HepG2 (cell line): ENCODE results near the gene RGS7. TPM values are rescaled to one million over a fixed set of nuclear protein-coding genes. Genes with fewer than 3 reads are reported as not detected.

Source experiments
- ATAC-seq: fragments of 200-7000 bp; cut with Tn5 transposase; 3 replicates; pipeline ENCODE4 v1.9.1; 2020; ENCODE audit warnings: mild to moderate bottlenecking, moderate library complexity
- BruUV-seq: library from RNA; stranded (reverse); fragments of 400-500 nt; replicated peaks from 2 replicates; lab custom pipeline; 2021; lab: Mats Ljungman, UMichigan
- CTCF ChIA-PET: fragments of 300-600 bp; formaldehyde crosslinking; extraction: SDS; loops from one replicate; lab custom pipeline; 2021; ENCODE audit warnings: low total read pairs, inconsistent platforms, low intra/inter-chr PET ratio; lab: Yijun Ruan, JAX
- POLR2A ChIA-PET: fragments of 350-600 bp; sonication (Branson Sonifier 250); formaldehyde crosslinking; loops from one replicate; lab custom pipeline; 2020; ENCODE audit warnings: antibody characterized with exemption, inconsistent platforms; lab: Yijun Ruan, JAX
- DNase-seq: peaks from one replicate; pipeline ENCODE4 v3.0.0-alpha.2; 2015; ENCODE audit warnings: low spot score
- FAIRE-seq: peaks from 3 replicates; lab custom pipeline; 2011; peaks lifted over from hg19 to GRCh38; lab: Jason Lieb, UNC
- H2AFZ ChIP-seq: one replicate; pipeline ENCODE4 v1.6.1; 2011; ENCODE audit warnings: low read length, inconsistent platforms
- H3K27ac ChIP-seq: fragments of 300-600 bp; 3 replicates; pipeline ENCODE4 v1.8.0; 2011; ENCODE audit warnings: mixed run types, mild to moderate bottlenecking, mixed read lengths, low read length, inconsistent platforms; ENCODE audit not compliant: insufficient read depth; ENCODE audit errors: extremely low read length
- H3K27me3 ChIP-seq, 2 experiments: fragments of 200-600 bp in 1 of 2; 2 replicates in 1 of 2; 3 replicates in 1 of 2; pipeline versions ENCODE4 v1.6.0 to v1.8.0; 2011; ENCODE audit warnings: low read length in 2 of 2, mild to moderate bottlenecking in 2 of 2, moderate library complexity in 2 of 2, inconsistent platforms in 1 of 2; ENCODE audit not compliant: insufficient read depth in 2 of 2, control insufficient read depth in 1 of 2
- H3K36me3 ChIP-seq, 2 experiments: fragments of 200-600 bp in 1 of 2; replicated peaks in 1 of 2; 2 replicates in 1 of 2; 3 replicates in 1 of 2; pipeline versions ENCODE4 v1.5.1 to v1.8.0; 2011; ENCODE audit warnings: low read length in 2 of 2, inconsistent platforms in 1 of 2; ENCODE audit not compliant: insufficient read depth in 2 of 2, control insufficient read depth in 1 of 2
- H3K4me1 ChIP-seq: 2 replicates; pipeline ENCODE4 v1.5.1; 2012; ENCODE audit warnings: low read length, inconsistent platforms; ENCODE audit not compliant: insufficient read depth
- H3K4me2 ChIP-seq: 2 replicates; pipeline ENCODE4 v1.6.0; 2011; ENCODE audit warnings: low read depth, low read length, inconsistent platforms
- H3K4me3 ChIP-seq, 3 experiments: fragments of 200-600 bp in 1 of 3; sonication (generic), shearing (Covaris generic) in 1 of 3; replicated peaks in 1 of 3; 2 replicates each; pipeline ENCODE4 v1.5.1; 2011 to 2016; ENCODE audit warnings: low read length in 3 of 3, inconsistent platforms in 2 of 3, low read depth in 2 of 3, mild to moderate bottlenecking in 2 of 3, control low read depth in 1 of 3, mixed read lengths in 1 of 3; ENCODE audit not compliant: insufficient read depth in 1 of 3
- H3K79me2 ChIP-seq: one replicate; pipeline ENCODE4 v1.6.1; 2011; ENCODE audit warnings: low read length, inconsistent platforms; ENCODE audit not compliant: insufficient read depth
- H3K9ac ChIP-seq: 2 replicates; pipeline ENCODE4 v1.6.0; 2011; ENCODE audit warnings: mild to moderate bottlenecking, low read depth, low read length, inconsistent platforms; ENCODE audit not compliant: insufficient read depth
- H3K9me3 ChIP-seq: 2 replicates; pipeline ENCODE4 v1.5.1; 2012; ENCODE audit warnings: mild to moderate bottlenecking, low read length
- H4K20me1 ChIP-seq: 2 replicates; pipeline ENCODE4 v1.6.0; 2011; ENCODE audit warnings: inconsistent platforms, mild to moderate bottlenecking, low read length, moderate library complexity; ENCODE audit not compliant: insufficient read depth
- CCAR2 ChIP-seq: fragments of 200-400 bp; formaldehyde crosslinking; optimal IDR thresholded peaks from 2 replicates; pipeline ENCODE3; 2018; ENCODE audit warnings: low read depth, mild to moderate bottlenecking, low read length, moderate library complexity
- CREB1 ChIP-seq, 2 experiments: fragments of 450-650 bp in 1 of 2; IDR thresholded peaks; 2 replicates each; pipeline ENCODE4 v1.6.1; 2016 to 2017; ENCODE audit warnings: control low read depth in 1 of 2, mild to moderate bottlenecking in 1 of 2, missing compliant biosample characterization in 1 of 2, missing genetic modification characterization in 1 of 2
- NBN ChIP-seq: fragments of 450-650 bp; conservative IDR thresholded peaks from 2 replicates; pipeline ENCODE4 v1.6.1; 2017
- NFE2L2 ChIP-seq: fragments of 150-350 bp; IDR thresholded peaks from 2 replicates; pipeline ENCODE4 v1.6.1; 2014; ENCODE audit warnings: low read length
- ZNF333 ChIP-seq: sonication (generic); formaldehyde crosslinking; IDR thresholded peaks from 2 replicates; pipeline ENCODE4 v1.4.0; 2020; ENCODE audit warnings: mild to moderate bottlenecking, missing genetic modification reagents, borderline replicate concordance
- WGBS: methylation state at CpG from one replicate; pipeline ENCODE4 v1.1.6; 2017; ENCODE audit warnings: low lambda C conversion rate; 5-methylcytosine and 5-hydroxymethylcytosine counted together
- in situ Hi-C: cut with HindIII; loops from 2 replicates; pipeline ENCODE4 v1.10.0; 2017; ENCODE audit warnings: low pct_unique_long_range_greater_than_20kb; ENCODE audit not compliant: extremely low pct_ligation_motif_present
- intact Hi-C: fragments of 100-400 bp; cut with micrococcal nuclease; formaldehyde crosslinking; loops from one replicate; pipeline ENCODE4 v1.10.0; 2022; ENCODE audit not compliant: unreplicated experiment
- polyA plus RNA-seq, 8 experiments: library from polyadenylated mRNA; depleted of rRNA in 3 of 8; stranded (reverse) in 7 of 8; unstranded in 1 of 8; fragments of >200 nt; fragmentation: Illumina TruSeq in 4 of 8; extraction: Trizol in 4 of 8; gene quantifications; 2 replicates each; pipeline versions ENCODE4 v1.2.1 to v1.2.3, GENCODE V29; 2011 to 2016; ENCODE audit warnings: low read depth in 4 of 8, missing spikeins in 1 of 8, mixed read lengths in 1 of 8; ENCODE audit not compliant: insufficient read depth in 1 of 8
- total RNA-seq, 5 experiments: library from RNA; depleted of rRNA; stranded (reverse); fragments of >200 nt; fragmentation: Illumina TruSeq; extraction: Trizol; gene quantifications; 2 replicates each; pipeline ENCODE4 v1.2.3, GENCODE V29; 2016; ENCODE audit warnings: low read depth in 1 of 5

The RGS7 gene
- total and polyA plus RNA-seq, 2 of the 13 experiments (the other 11 are each of a cell fraction or from before 2014, with no cell fraction given), result not detected

- H3K36me3 ChIP-seq, result no peaks in the 10 kb centered on the region
- H2AFZ ChIP-seq, result no peak overlapping the region
- intact Hi-C loops, result no loop called here
- TF ChIP-seq ZNF333 (CRISPR knock-in tag) (no peak), NFE2L2 (no peak), CCAR2 (no peak)
- no peak overlapping the region for H3K9ac ChIP-seq
- WGBS, result 22% methylated on average over 4 of the region's 4 CpGs
- in situ Hi-C loops, result no loop called here
- POLR2A ChIA-PET, result no interaction called here
- no peak overlapping the region for H3K27ac ChIP-seq
- no peaks in the 10 kb centered on the region for H3K4me1 ChIP-seq
- no peaks in the 10 kb centered on the region for H3K9me3 ChIP-seq
- no peaks in the 10 kb centered on the region for H3K79me2 ChIP-seq
- ATAC-seq, result no peak
- no peaks in the 10 kb centered on the region for H3K27me3 ChIP-seq
- H3K4me3 ChIP-seq, result no peak overlapping the region
- BruUV-seq, result no TSS peak
- no peaks in the 10 kb centered on the region for H4K20me1 ChIP-seq
- CTCF ChIA-PET, result no interaction called here
- DNase-seq, result no peak
- no peak overlapping the region for H3K4me2 ChIP-seq
- FAIRE-seq, result no peak
These were observed 394.9 kb downstream of the RGS7 start for GRCh38 chr1:240962086-240962485.

- no peaks in the 10 kb centered on the region for H3K27me3 ChIP-seq
These were observed 400.6 kb downstream of the RGS7 start for GRCh38 chr1:240956424-240956823.

More at GRCh38 chr1:240956424-240956823, 400.6 kb downstream of the RGS7 start:
- no peaks in the 10 kb centered on the region for H3K9me3 ChIP-seq
- in situ Hi-C loops (no loop called here), intact Hi-C loops (loop anchor here (5.0 kb wide), 1 partner anchor 516 kb away; no protein-coding TSS in a partner anchor)
- no peaks in the 10 kb centered on the region for H3K4me1 ChIP-seq
- no peaks in the 10 kb centered on the region for H4K20me1 ChIP-seq
- no peak overlapping the region for H2AFZ ChIP-seq
- no peak overlapping the region for H3K4me3 ChIP-seq
- no peak overlapping the region for H3K9ac ChIP-seq
- BruUV-seq, result no TSS peak
- ATAC-seq, result no peak
- H3K27ac ChIP-seq, result no peak overlapping the region
- no peak for DNase-seq
- TF ChIP-seq CREB1 (IDR thresholded peaks at IDR 0.05) (peak; percentile 33; the same call in 1 of the 2 replicates), CREB1 (CRISPR knock-in tag; IDR thresholded peaks at IDR 0.05) (no peak), NBN (no peak)
- no peak overlapping the region for H3K4me2 ChIP-seq
- CTCF ChIA-PET, result no interaction called here
- FAIRE-seq, result no peak
- no peaks in the 10 kb centered on the region for H3K36me3 ChIP-seq
- H3K79me2 ChIP-seq, result no peaks in the 10 kb centered on the region
- WGBS, result 2% methylated on average over 2 of the region's 2 CpGs
- POLR2A ChIA-PET, result no interaction called here
